HepG2 (cell line): ENCODE data around the gene CAMK1G. TPM values are rescaled to one million over a fixed set of nuclear protein-coding genes. Genes with fewer than 3 reads are reported as not detected.

Source experiments
- ATAC-seq: fragments of 200-7000 bp; cut with Tn5 transposase; 3 replicates; pipeline ENCODE4 v1.9.1; 2020; ENCODE audit warnings: mild to moderate bottlenecking, moderate library complexity
- BruUV-seq: library from RNA; stranded (reverse); fragments of 400-500 nt; replicated peaks from 2 replicates; lab custom pipeline; 2021; lab: Mats Ljungman, UMichigan
- CTCF ChIA-PET: fragments of 300-600 bp; formaldehyde crosslinking; extraction: SDS; loops from one replicate; lab custom pipeline; 2021; ENCODE audit warnings: low total read pairs, inconsistent platforms, low intra/inter-chr PET ratio; lab: Yijun Ruan, JAX
- POLR2A ChIA-PET: fragments of 350-600 bp; sonication (Branson Sonifier 250); formaldehyde crosslinking; loops from one replicate; lab custom pipeline; 2020; ENCODE audit warnings: antibody characterized with exemption, inconsistent platforms; lab: Yijun Ruan, JAX
- DNase-seq: peaks from one replicate; pipeline ENCODE4 v3.0.0-alpha.2; 2015; ENCODE audit warnings: low spot score
- FAIRE-seq: peaks from 3 replicates; lab custom pipeline; 2011; peaks lifted over from hg19 to GRCh38; lab: Jason Lieb, UNC
- H2AFZ ChIP-seq: one replicate; pipeline ENCODE4 v1.6.1; 2011; ENCODE audit warnings: low read length, inconsistent platforms
- H3K27ac ChIP-seq: fragments of 300-600 bp; 3 replicates; pipeline ENCODE4 v1.8.0; 2011; ENCODE audit warnings: mixed run types, mild to moderate bottlenecking, mixed read lengths, low read length, inconsistent platforms; ENCODE audit not compliant: insufficient read depth; ENCODE audit errors: extremely low read length
- H3K27me3 ChIP-seq, 2 experiments: fragments of 200-600 bp in 1 of 2; 2 replicates in 1 of 2; 3 replicates in 1 of 2; pipeline versions ENCODE4 v1.6.0 to v1.8.0; 2011; ENCODE audit warnings: low read length in 2 of 2, mild to moderate bottlenecking in 2 of 2, moderate library complexity in 2 of 2, inconsistent platforms in 1 of 2; ENCODE audit not compliant: insufficient read depth in 2 of 2, control insufficient read depth in 1 of 2
- H3K36me3 ChIP-seq, 2 experiments: fragments of 200-600 bp in 1 of 2; replicated peaks in 1 of 2; 2 replicates in 1 of 2; 3 replicates in 1 of 2; pipeline versions ENCODE4 v1.5.1 to v1.8.0; 2011; ENCODE audit warnings: low read length in 2 of 2, inconsistent platforms in 1 of 2; ENCODE audit not compliant: insufficient read depth in 2 of 2, control insufficient read depth in 1 of 2
- H3K4me1 ChIP-seq: 2 replicates; pipeline ENCODE4 v1.5.1; 2012; ENCODE audit warnings: low read length, inconsistent platforms; ENCODE audit not compliant: insufficient read depth
- H3K4me2 ChIP-seq: 2 replicates; pipeline ENCODE4 v1.6.0; 2011; ENCODE audit warnings: low read depth, low read length, inconsistent platforms
- H3K4me3 ChIP-seq, 3 experiments: fragments of 200-600 bp in 1 of 3; sonication (generic), shearing (Covaris generic) in 1 of 3; replicated peaks in 1 of 3; 2 replicates each; pipeline ENCODE4 v1.5.1; 2011 to 2016; ENCODE audit warnings: low read length in 3 of 3, inconsistent platforms in 2 of 3, low read depth in 2 of 3, mild to moderate bottlenecking in 2 of 3, control low read depth in 1 of 3, mixed read lengths in 1 of 3; ENCODE audit not compliant: insufficient read depth in 1 of 3
- H3K79me2 ChIP-seq: one replicate; pipeline ENCODE4 v1.6.1; 2011; ENCODE audit warnings: low read length, inconsistent platforms; ENCODE audit not compliant: insufficient read depth
- H3K9ac ChIP-seq: 2 replicates; pipeline ENCODE4 v1.6.0; 2011; ENCODE audit warnings: mild to moderate bottlenecking, low read depth, low read length, inconsistent platforms; ENCODE audit not compliant: insufficient read depth
- H3K9me3 ChIP-seq: 2 replicates; pipeline ENCODE4 v1.5.1; 2012; ENCODE audit warnings: mild to moderate bottlenecking, low read length
- H4K20me1 ChIP-seq: 2 replicates; pipeline ENCODE4 v1.6.0; 2011; ENCODE audit warnings: inconsistent platforms, mild to moderate bottlenecking, low read length, moderate library complexity; ENCODE audit not compliant: insufficient read depth
- ASH2L ChIP-seq: fragments of 300-600, 200-600 bp; sonication (generic); IDR thresholded peaks from 2 replicates; pipeline ENCODE4 v1.7.0; 2017; ENCODE audit warnings: low read depth, mild to moderate bottlenecking, moderate library complexity, mixed read lengths, low read length; ENCODE audit not compliant: insufficient read length
- CCAR2 ChIP-seq: fragments of 200-400 bp; formaldehyde crosslinking; optimal IDR thresholded peaks from 2 replicates; pipeline ENCODE3; 2018; ENCODE audit warnings: low read depth, mild to moderate bottlenecking, low read length, moderate library complexity
- CHD4 ChIP-seq: fragments of 200-600 bp; sonication (generic); IDR thresholded peaks from 2 replicates; pipeline ENCODE4 v1.7.0; 2017; ENCODE audit warnings: mild to moderate bottlenecking, low read length, borderline replicate concordance
- FLYWCH1 ChIP-seq: sonication (generic); formaldehyde crosslinking; IDR thresholded peaks from 2 replicates; pipeline ENCODE4 v1.8.1; 2023; ENCODE audit warnings: mild to moderate bottlenecking, missing genetic modification reagents
- FOXC1 ChIP-seq: sonication (generic); formaldehyde crosslinking; IDR thresholded peaks from 2 replicates; pipeline ENCODE4 v1.8.0; 2022; ENCODE audit warnings: mild to moderate bottlenecking, missing genetic modification reagents, borderline replicate concordance
- GTF3A ChIP-seq: sonication (generic); formaldehyde crosslinking; conservative IDR thresholded peaks from 2 replicates; pipeline ENCODE4 v1.4.0; 2020; ENCODE audit warnings: mild to moderate bottlenecking, missing genetic modification reagents
- ONECUT2 ChIP-seq: sonication (generic); formaldehyde crosslinking; IDR thresholded peaks from 2 replicates; pipeline ENCODE4 v1.4.0; 2020; ENCODE audit warnings: missing genetic modification reagents
- SNRNP70 ChIP-seq: fragments of 200-400 bp; formaldehyde crosslinking; IDR thresholded peaks from 2 replicates; pipeline ENCODE4 v1.6.1; 2017; ENCODE audit warnings: mild to moderate bottlenecking, low read depth, low read length, moderate library complexity
- SOX13 ChIP-seq, 3 experiments: fragments of 450-650 bp in 1 of 3; sonication (generic) in 1 of 3; formaldehyde crosslinking in 1 of 3; IDR thresholded peaks in 2 of 3; conservative IDR thresholded peaks in 1 of 3; 2 replicates each; pipeline versions ENCODE4 v1.5.0 to v1.6.1; 2016 to 2020; ENCODE audit warnings: antibody characterized with exemption in 1 of 3, mild to moderate bottlenecking in 1 of 3, missing compliant biosample characterization in 1 of 3, missing genetic modification reagents in 1 of 3, moderate library complexity in 1 of 3
- SOX5 ChIP-seq: IDR thresholded peaks from 2 replicates; pipeline ENCODE4 v1.6.1; 2016; ENCODE audit warnings: borderline replicate concordance
- STAT5B ChIP-seq: sonication (generic); formaldehyde crosslinking; IDR thresholded peaks from 2 replicates; pipeline ENCODE4 v1.4.0; 2020; ENCODE audit warnings: missing genetic modification reagents
- SUZ12 ChIP-seq: fragments of 150-350 bp; IDR thresholded peaks from 2 replicates; pipeline ENCODE4 v1.6.1; 2014; ENCODE audit warnings: low read depth, low read length
- THAP11 ChIP-seq: IDR thresholded peaks from 2 replicates; pipeline ENCODE4 v1.6.1; 2016; ENCODE audit warnings: missing biosample characterization, missing genetic modification reagents
- WGBS: methylation state at CpG from one replicate; pipeline ENCODE4 v1.1.6; 2017; ENCODE audit warnings: low lambda C conversion rate; 5-methylcytosine and 5-hydroxymethylcytosine counted together
- in situ Hi-C: cut with HindIII; loops from 2 replicates; pipeline ENCODE4 v1.10.0; 2017; ENCODE audit warnings: low pct_unique_long_range_greater_than_20kb; ENCODE audit not compliant: extremely low pct_ligation_motif_present
- intact Hi-C: fragments of 100-400 bp; cut with micrococcal nuclease; formaldehyde crosslinking; loops from one replicate; pipeline ENCODE4 v1.10.0; 2022; ENCODE audit not compliant: unreplicated experiment
- polyA plus RNA-seq, 8 experiments: library from polyadenylated mRNA; depleted of rRNA in 3 of 8; stranded (reverse) in 7 of 8; unstranded in 1 of 8; fragments of >200 nt; fragmentation: Illumina TruSeq in 4 of 8; extraction: Trizol in 4 of 8; gene quantifications; 2 replicates each; pipeline versions ENCODE4 v1.2.1 to v1.2.3, GENCODE V29; 2011 to 2016; ENCODE audit warnings: low read depth in 4 of 8, missing spikeins in 1 of 8, mixed read lengths in 1 of 8; ENCODE audit not compliant: insufficient read depth in 1 of 8
- total RNA-seq, 5 experiments: library from RNA; depleted of rRNA; stranded (reverse); fragments of >200 nt; fragmentation: Illumina TruSeq; extraction: Trizol; gene quantifications; 2 replicates each; pipeline ENCODE4 v1.2.3, GENCODE V29; 2016; ENCODE audit warnings: low read depth in 1 of 5

Gene CAMK1G
- total and polyA plus RNA-seq, 2 of the 13 experiments (the other 11 are each of a cell fraction or from before 2014, with no cell fraction given) = not detected

DNA sequence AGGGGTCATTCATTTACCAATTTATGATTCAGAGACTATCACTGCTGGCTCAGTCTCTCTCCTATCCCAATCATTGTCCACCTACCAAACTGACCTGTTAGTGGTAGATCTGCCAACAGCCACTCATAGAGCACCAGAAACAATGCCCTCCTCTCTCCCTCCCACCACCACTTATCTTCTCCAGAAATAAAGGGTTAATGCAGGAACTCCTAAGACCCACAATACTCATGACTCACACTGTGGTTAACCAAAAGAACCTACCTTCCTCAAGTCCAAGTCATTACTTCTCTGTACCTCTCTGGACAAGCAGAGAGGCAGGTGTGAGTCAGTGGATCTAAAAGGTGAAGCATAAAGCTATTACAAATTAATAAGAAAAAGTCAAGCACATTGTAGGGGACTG lies 40.9 kb upstream of the CAMK1G start:
- DNase-seq = no peak
- H3K9me3 ChIP-seq = no peaks in the 10 kb centered on the region
- H2AFZ ChIP-seq = no peak overlapping the region
- no peak for ATAC-seq
- no peak for TF ChIP-seq THAP11 (CRISPR knock-in tag)
- no peak for TF ChIP-seq ASH2L
- TF ChIP-seq GTF3A (CRISPR knock-in tag) = no peak
- no peak for TF ChIP-seq CCAR2
- TF ChIP-seq FOXC1 (CRISPR knock-in tag) = no peak
- TF ChIP-seq CHD4 = no peak
- TF ChIP-seq ONECUT2 = no peak
- no peak for TF ChIP-seq STAT5B
- no peak for TF ChIP-seq FLYWCH1 (CRISPR knock-in tag)
- no peak for TF ChIP-seq SNRNP70
- no peak for TF ChIP-seq SUZ12
- H4K20me1 ChIP-seq = no peaks in the 10 kb centered on the region
- intact Hi-C loops = no loop called here
- no peaks in the 10 kb centered on the region for H3K79me2 ChIP-seq
- H3K36me3 ChIP-seq = no peaks in the 10 kb centered on the region
- no peaks in the 10 kb centered on the region for H3K4me1 ChIP-seq
- in situ Hi-C loops = no loop called here
- H3K27ac ChIP-seq = no peak overlapping the region
- no peaks in the 10 kb centered on the region for H3K27me3 ChIP-seq
- no peak for FAIRE-seq
- no TSS peak for BruUV-seq
- H3K9ac ChIP-seq = no peak overlapping the region
- H3K4me3 ChIP-seq = no peak overlapping the region
- CTCF ChIA-PET = no interaction called here
- no peak overlapping the region for H3K4me2 ChIP-seq
- POLR2A ChIA-PET = no interaction called here

DNA sequence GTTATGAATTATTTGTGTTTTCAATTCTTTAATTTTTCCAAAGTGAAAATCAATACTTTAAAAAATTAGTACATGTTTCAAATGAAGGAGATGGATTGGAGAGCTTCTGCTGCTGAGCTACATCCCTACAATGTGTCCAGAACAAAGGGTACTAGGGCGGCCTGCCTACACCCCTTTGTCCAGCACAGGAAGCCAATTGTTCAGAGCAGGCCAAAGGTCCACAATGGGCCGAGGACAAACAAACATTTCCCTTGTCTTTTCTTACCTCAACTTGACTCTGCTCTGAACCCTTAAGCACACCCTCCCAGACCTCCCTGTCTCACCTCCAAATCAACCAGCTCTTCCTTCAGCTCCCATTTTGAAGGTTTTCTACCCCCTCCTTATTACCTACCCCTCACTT lies 39.4 kb upstream of the CAMK1G start:
- ATAC-seq (no peak), DNase-seq (no peak), FAIRE-seq (no peak)
- Histone ChIP-seq H4K20me1 (no peaks in the 10 kb centered on the region), H2AFZ (no peak overlapping the region), H3K4me2 (no peak overlapping the region), H3K27ac (no peak overlapping the region), H3K9ac (no peak overlapping the region), H3K4me1 (no peaks in the 10 kb centered on the region), H3K27me3 (no peaks in the 10 kb centered on the region), H3K4me3 (no peak overlapping the region), H3K36me3 (no peaks in the 10 kb centered on the region), H3K79me2 (no peaks in the 10 kb centered on the region), H3K9me3 (no peaks in the 10 kb centered on the region)
- ChIA-PET POLR2A (no interaction called here), CTCF (no interaction called here)
- intact Hi-C loops (no loop called here), in situ Hi-C loops (no loop called here)
- WGBS = 0% methylated on average over 2 of the region's 2 CpGs
- TF ChIP-seq SOX5 (CRISPR knock-in tag) (peak; percentile 61), SOX13 (IDR thresholded peaks at IDR 0.05) (no peak), SOX13 (CRISPR knock-in tag; conservative IDR thresholded peaks at IDR 0.05 in 1 of 2, IDR thresholded peaks at IDR 0.05 in 1 of 2) (peak in 1 of 2 experiments; percentile 81; a peak in 2 of 4 replicates), SUZ12 (no peak)
- no TSS peak for BruUV-seq
